Adrenal gland (tissue), 5 donors: Measurements from ENCODE around the gene ACVR1.

ENCODE experiments used
- CTCF ChIP-seq, 6 experiments: fragments of 450-650 bp in 4 of 6; fragments of 200-600 bp in 2 of 6; sonication (generic) in 1 of 6; IDR thresholded peaks; 1 replicate in 5 of 6; 2 replicates in 1 of 6; pipeline versions ENCODE4 v1.5.1 to v1.8.0; 2016 to 2021; ENCODE audit warnings: antibody characterized with exemption in 6 of 6, mild to moderate bottlenecking in 2 of 6, moderate library complexity in 1 of 6
- POLR2A ChIP-seq, 2 donors: fragments of 450-650 bp; IDR thresholded peaks; one replicate each; pipeline ENCODE4 v1.6.1; 2017; ENCODE audit warnings: antibody characterized with exemption in 2 of 2, mild to moderate bottlenecking in 2 of 2, moderate library complexity in 1 of 2
- donor health status: DM: no; HTN: no; CAD: no.

- TF ChIP-seq CTCF (IDR thresholded peaks at IDR 0.05) (no peak), POLR2A (IDR thresholded peaks at IDR 0.05) (no peak)
These were observed 69.6 kb downstream of the ACVR1 start for GRCh38 chr2:157806426-157807077.
